ENCODE data around the gene NFIC.
"Not testable (repeated sequence)": the region's sequence is repeated elsewhere in the genome, so short reads cannot be mapped to it uniquely, and the experiment has no call there.

The NFIC gene

DNA sequence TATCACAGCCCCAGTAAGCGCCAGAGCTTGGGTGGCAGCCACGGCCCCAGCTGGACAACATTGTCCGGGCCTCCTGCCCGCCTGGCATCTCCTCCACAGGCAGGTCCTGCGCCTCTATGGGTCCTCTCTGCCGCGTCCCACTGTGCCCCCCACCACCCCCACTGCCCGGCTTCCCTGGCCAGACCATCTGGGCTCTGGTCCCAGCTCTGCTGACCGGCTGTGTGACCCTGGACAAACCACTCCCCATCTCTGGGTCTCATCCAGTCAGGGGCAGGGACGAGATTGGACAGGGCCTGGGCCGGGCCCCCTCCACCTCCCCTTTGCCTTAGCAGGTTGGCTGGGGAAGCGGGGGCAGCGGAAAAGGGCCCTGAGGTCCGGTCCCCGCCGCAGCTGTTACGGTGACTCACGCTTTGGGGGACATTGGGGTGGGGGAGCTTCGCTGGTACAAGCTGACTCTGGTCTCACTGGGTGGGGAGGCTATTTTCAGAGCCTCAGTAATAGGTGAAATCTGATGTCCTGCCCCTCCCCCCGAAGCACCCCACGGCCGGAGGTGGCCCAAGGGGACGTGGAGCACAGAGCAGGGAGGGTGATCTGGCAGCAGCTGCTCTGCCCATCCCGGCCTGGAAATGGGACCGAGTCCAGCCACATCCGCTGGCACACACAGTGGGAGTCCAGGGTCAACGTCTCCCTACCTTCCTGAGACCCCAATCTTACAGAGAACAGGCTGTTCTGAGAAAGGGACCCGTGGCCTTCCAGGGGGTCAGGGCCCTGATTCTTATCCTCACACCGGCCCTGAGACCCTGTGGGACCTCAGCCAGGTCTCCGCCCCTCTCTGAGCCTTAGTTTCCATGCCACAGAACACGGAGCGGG lies 9.1 kb downstream of the NFIC start:
- no peak overlapping the region for H3K4me3 ChIP-seq (ENCODE audit: low read depth, low read length)
- TF ChIP-seq, protein P1, sequence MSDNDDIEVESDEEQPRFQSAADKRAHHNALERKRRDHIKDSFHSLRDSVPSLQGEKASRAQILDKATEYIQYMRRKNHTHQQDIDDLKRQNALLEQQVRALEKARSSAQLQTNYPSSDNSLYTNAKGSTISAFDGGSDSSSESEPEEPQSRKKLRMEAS (IDR thresholded peaks at IDR 0.05; ENCODE audit: low read depth, low read length): no peak
- no peak for TF ChIP-seq POLR2A (IDR thresholded peaks at IDR 0.05; ENCODE audit: extremely low read depth, insufficient read length)
- TF ChIP-seq, protein P2, sequence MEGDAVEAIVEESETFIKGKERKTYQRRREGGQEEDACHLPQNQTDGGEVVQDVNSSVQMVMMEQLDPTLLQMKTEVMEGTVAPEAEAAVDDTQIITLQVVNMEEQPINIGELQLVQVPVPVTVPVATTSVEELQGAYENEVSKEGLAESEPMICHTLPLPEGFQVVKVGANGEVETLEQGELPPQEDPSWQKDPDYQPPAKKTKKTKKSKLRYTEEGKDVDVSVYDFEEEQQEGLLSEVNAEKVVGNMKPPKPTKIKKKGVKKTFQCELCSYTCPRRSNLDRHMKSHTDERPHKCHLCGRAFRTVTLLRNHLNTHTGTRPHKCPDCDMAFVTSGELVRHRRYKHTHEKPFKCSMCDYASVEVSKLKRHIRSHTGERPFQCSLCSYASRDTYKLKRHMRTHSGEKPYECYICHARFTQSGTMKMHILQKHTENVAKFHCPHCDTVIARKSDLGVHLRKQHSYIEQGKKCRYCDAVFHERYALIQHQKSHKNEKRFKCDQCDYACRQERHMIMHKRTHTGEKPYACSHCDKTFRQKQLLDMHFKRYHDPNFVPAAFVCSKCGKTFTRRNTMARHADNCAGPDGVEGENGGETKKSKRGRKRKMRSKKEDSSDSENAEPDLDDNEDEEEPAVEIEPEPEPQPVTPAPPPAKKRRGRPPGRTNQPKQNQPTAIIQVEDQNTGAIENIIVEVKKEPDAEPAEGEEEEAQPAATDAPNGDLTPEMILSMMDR (IDR thresholded peaks at IDR 0.05; ENCODE audit: low read depth, low read length): no peak
- no peak for TF ChIP-seq MYC (IDR thresholded peaks at IDR 0.05; ENCODE audit: low read depth, low read length)
- no peak for DNase-seq (ENCODE audit: low read depth)

DNA sequence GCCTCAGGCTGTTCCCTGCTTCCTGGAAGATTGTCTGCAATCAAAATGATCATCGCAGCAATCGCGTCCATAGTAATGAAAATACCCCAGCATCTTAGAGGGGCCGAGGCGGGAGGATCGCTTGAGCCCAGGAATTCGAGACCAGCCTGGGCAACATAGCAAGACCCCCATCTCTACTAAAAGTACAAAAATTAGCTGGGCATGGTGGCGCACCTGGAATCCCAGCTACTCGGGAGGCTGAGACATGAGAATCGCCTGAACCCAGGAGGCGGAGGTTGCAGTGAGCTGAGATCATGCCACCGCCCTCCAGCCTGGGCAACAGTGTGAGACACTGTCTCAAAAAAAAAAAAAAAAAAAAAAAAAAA lies 9.7 kb downstream of the NFIC start:
- H3K4me3 ChIP-seq (ENCODE audit: low read depth, low read length); DNase-seq (ENCODE audit: low read depth): not testable (repeated sequence)

DNA sequence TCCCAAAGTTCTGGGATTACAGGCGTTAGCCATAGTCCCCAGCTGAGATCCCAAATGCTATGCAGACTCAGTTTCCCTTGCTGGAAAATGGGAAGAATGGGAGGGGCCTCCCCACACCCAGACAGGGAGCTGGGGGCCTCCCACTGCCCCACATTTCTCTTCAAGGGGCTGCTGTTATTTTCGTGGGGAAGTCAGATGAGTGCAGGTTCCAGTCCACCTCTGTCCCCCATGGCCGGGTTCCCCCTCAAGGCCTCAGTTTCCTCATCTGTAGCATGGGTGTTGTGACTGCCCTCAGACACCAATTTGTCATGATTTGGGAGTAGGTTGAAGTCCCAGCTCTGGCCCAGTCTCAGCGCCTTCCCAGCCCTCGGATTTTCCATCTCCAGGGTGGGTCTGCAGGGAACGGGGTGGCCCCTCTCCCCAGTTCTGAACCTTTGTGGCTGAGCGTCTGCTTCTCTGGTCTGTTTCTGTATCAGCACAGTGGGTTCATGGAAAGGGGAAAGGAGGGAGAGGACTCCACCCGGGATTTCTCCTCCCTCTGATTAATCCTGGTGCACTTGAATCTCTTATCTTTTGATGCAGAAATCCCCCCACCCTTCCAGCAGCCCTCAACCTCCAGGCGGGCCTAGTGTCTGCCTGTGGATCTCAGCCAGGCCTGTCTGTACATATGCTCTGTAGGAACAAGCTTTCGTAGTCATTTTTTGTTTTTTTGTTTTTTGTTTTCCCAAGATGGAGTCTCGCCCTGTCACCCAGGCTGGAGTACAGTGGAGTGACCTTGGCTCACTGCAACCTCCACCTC lies 12.2 kb downstream of the NFIC start:
- no peak overlapping the region for H3K4me3 ChIP-seq (ENCODE audit: low read depth, low read length)
- TF ChIP-seq, protein P2 (IDR thresholded peaks at IDR 0.05; ENCODE audit: low read depth, low read length): no peak
- no peak for TF ChIP-seq MYC (IDR thresholded peaks at IDR 0.05; ENCODE audit: low read depth, low read length)
- TF ChIP-seq, protein P1 (IDR thresholded peaks at IDR 0.05; ENCODE audit: low read depth, low read length): no peak
- no peak for TF ChIP-seq POLR2A (IDR thresholded peaks at IDR 0.05; ENCODE audit: extremely low read depth, insufficient read length)
- DNase-seq (ENCODE audit: low read depth): no peak

DNA sequence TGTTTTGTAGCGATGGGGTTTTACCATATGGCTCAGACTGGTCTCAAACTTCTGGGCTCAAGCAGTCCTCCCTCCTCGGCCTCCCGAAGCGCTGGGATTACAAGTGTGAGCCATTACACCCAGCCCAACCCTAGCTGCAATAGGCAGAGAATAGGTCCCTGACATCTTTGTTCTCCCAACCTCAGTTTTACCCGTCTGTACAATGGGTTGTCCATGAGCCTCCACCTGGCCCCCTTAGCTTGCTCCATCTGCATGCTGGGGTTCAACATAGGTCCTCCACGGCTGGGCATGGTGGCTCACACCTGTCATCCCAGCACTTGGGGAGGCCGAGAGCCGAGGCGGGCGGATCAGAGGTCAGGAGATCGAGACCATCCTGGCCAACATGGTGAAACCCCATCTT lies 14.4 kb downstream of the NFIC start:
- no peak overlapping the region for H3K4me3 ChIP-seq (ENCODE audit: low read depth, low read length)
- DNase-seq (ENCODE audit: low read depth): no peak
- TF ChIP-seq, protein P1 (IDR thresholded peaks at IDR 0.05; ENCODE audit: low read depth, low read length): no peak
- TF ChIP-seq, protein P2 (IDR thresholded peaks at IDR 0.05; ENCODE audit: low read depth, low read length): no peak
- TF ChIP-seq MYC (IDR thresholded peaks at IDR 0.05; ENCODE audit: low read depth, low read length): no peak
- no peak for TF ChIP-seq POLR2A (IDR thresholded peaks at IDR 0.05; ENCODE audit: extremely low read depth, insufficient read length)

DNA sequence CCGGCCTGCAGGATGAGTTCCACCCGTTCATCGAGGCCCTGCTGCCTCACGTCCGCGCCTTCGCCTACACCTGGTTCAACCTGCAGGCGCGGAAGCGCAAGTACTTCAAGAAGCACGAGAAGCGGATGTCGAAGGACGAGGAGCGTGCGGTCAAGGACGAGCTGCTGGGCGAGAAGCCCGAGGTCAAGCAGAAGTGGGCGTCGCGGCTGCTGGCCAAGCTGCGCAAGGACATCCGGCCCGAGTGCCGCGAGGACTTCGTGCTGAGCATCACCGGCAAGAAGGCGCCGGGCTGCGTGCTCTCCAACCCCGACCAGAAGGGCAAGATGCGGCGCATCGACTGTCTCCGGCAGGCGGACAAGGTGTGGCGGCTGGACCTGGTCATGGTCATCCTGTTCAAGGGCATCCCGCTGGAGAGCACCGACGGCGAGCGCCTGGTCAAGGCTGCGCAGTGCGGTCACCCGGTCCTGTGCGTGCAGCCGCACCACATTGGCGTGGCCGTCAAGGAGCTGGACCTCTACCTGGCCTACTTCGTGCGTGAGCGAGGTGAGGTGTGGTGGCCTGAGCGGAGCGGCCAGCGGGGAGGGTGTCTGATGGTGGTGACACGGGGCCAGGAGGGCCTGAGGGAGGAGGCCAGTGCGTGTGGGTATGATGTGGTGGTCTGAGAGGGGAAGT lies 15.5 kb downstream of the NFIC start:
- TF ChIP-seq MYC (IDR thresholded peaks at IDR 0.05; ENCODE audit: low read depth, low read length) (no peak), POLR2A (IDR thresholded peaks at IDR 0.05; ENCODE audit: extremely low read depth, insufficient read length) (no peak)
- TF ChIP-seq, protein P2 (IDR thresholded peaks at IDR 0.05; ENCODE audit: low read depth, low read length): no peak
- TF ChIP-seq, protein P1 (IDR thresholded peaks at IDR 0.05; ENCODE audit: low read depth, low read length): no peak
- DNase-seq (ENCODE audit: low read depth): no peak
- H3K4me3 ChIP-seq (ENCODE audit: low read depth, low read length): no peak overlapping the region
